Stimulated activated CD8-positive, alpha-beta memory T cell treated with anti-CD3 and anti-CD28 coated beads, Interleukin-15, amount 100 ng/mL, for 4 hours (primary cell): ENCODE measurements around the gene CPNE5.

ENCODE experiments used
- DNase-seq, 2 donors: peaks; one replicate each; pipeline ENCODE4 v3.0.0-alpha.2; 2020; ENCODE audit warnings: low read depth in 2 of 2

CPNE5 gene

DNA sequence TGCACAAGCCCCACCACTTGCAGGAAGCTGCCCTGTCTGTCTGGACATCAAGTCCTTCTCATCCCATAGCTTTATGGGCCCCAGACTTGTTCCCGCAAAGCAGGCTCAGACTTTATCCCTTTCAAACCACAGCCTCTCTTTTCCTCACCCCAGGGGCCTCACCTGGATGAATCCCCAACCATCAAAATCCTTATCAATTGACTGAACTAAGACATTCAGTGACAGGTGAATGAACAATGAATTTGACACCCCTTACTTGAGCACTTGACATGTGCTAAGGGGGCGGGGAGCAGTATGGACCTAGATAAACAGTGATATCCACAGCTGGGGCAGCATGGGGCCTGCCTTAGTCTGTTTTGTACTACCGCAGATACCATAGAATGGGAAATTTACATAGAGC is 136.6 kb downstream of the CPNE5 start:
- no peak for DNase-seq

DNA sequence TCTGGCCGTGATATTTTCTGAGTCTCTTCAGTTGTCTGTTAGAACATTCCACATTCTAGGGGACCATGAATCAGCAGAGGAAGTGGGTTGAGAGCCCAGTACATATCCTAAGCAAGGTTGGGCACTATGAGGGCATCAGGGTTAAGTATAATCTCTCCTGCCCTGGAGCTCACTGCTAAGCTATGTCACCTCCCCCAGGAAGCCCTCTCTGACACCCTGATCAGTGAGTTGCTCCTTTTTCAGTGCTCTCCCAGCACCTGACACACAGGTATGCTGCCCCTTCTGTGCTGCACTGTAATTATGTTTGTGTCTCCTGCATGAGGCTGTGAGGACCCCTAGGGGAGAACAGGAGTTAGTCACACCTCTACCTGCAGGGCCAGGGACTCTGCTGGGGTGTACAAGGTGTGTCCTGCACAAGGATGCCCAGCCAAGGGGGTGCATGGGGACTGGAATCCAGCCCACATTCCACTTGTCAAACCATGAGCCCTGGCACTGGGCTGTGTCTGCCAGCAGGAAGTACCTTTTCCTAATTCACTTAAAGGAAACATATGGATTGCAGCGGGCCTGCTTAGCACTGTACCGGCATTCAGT is 137.7 kb downstream of the CPNE5 start:
- DNase-seq = no peak

DNA sequence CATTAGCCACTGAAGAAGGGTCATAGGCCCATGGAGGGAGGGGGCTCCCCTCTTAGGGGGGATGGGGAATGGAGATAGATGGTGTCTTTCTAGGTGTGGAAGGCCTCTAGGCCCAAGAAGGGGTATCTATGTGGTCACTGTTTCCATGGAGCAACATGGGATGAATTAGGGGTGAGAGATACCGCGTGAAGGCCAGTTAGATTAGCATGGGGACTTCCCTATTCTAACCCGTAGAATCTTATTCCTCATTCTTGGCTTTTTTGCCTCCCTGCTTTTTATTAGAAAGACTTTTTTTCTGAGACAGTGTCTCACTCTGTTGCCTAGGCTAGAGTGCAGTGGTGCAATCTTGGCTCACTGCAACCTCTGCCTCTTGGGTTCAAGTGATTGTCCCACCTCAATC is 138.4 kb downstream of the CPNE5 start:
- no peak for DNase-seq

DNA sequence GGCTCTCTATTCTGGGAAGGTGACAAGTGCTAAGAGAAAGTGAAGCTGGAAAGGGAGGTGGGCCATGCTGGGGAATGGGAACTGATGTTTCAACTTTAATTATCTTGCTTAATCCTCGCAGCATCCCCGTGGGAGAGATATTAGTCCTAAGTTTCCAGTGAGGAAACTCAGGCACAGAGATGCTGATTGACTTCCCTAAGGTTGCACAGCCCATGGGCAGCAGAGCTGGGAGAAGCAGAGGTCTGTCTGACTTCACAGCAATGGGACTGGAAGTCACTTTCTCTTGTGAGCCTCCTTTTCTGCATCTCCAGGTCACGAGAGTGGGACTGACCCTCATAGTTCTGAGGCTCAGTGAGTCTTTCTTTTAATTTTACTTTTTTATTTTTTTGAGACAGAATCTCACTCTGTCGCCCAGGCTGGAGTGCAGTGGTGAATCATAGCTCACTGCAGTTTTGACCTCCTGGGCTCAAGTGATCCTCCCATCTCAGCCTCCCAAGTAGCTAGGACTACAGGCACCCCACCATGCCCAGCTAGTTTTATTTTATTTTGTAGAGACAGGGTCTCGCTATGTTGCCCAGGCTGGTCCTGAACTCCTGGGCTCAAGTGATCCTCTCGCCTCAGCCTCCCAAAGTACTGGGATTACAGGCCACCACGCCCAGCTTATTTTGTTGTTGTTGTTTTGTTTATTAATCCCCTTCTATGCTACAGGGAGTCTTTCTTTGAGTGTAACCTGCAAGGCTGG is 139.0 kb downstream of the CPNE5 start:
- no peak for DNase-seq

DNA sequence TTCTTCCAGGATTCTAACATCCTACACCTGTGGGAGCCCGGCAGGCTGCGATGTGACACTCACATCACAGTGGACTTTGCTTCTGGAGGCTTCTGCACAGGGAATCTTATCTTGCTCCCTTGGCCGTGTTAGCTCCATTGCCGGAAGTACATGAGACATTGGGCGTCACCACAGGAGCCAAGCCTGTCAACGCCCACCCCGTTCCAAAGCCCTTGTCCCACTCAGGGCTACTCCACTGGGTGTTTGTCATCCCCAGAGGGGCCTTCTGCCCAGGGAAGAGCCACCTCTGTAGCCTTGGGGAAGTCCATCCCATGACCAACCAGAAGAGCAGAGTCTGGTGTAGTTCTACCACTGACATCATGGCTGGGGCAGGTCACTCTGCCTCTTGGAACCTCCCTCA is 139.9 kb downstream of the CPNE5 start:
- no peak for DNase-seq

DNA sequence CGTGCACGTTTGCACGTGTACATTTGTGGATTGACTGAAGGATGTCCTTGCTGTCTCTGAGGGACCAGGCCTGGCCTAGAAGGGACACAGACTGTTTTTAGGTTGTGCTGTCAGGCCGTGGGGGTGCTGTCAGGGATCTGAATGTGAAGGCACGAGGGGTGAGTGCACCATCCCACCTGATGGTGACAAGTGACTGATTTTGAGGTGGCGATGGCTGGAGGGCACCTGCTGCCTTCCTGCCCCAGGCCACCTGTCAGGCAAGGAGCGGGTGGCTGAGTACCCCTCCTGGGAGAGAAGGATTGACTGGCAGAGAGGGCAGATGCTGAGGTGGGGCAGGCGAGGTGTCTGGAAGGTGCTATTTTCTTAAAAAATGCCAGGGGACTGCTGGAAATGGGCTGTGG is 140.4 kb downstream of the CPNE5 start:
- no peak for DNase-seq

DNA sequence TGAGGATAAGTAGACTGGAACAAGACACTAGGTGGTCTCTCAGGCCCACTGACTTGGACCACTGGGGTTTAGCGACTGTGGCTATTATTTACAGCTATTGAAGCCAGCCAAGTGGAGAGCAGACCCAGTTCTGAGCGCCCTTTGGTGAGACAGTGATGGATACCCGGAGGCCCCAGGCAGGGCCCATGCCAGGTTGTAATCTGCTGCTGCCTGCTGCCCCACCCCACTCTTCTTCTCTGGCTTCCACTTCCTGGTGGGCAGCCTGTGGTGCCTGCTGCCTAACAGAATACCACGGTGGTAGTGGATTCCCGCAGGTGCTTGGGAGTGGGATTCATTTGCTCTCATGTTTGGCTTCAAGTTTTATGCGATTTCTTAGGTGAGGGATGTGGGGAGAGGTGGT is 141.0 kb downstream of the CPNE5 start:
- DNase-seq = no peak

DNA sequence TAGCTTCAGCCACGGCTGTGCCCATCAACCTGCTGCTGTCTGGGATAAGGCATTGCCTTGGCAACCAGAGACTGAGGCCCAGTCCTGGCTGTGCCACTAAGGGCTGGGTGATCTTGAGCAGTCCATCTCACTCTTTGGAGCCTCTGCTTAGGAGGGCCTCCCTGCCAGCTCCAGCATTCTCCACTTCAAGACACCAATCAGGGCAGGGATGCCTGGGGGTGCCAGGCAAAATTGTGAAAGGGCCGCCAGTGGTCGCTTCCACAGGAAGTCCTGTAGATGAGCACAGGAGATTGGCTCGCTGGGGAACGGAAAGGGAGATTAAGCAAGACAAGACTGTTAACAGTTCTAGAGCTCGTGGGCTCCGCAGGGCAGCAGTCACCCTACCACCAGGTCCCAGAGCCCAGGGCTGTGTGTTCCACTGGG is 141.8 kb downstream of the CPNE5 start, which contains the start of gene RAB44:
RAB44 (plus strand) TSS at position 346 of the 423 bp plus-strand sequence. CDS start 6,410 bp downstream, outside the sequence.
- DNase-seq = no peak

DNA sequence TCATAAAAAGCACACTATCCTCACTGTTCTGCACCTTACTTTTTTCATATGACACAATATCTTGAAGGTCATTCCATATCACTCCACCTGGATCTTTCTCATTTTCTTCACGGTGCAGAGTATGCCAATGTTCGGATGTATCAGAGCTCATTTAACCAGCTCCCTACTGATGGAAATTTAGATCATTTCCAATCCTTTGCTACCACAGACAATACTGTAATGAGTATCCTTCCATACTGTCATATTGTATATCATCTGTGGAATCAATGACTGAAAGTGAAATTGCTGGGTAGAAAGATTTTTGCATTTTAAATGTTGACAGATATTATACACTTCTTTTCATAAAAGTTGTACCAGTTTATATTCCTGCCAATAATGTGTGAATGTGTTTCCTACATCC is 143.8 kb downstream of the CPNE5 start:
- DNase-seq = no peak

DNA sequence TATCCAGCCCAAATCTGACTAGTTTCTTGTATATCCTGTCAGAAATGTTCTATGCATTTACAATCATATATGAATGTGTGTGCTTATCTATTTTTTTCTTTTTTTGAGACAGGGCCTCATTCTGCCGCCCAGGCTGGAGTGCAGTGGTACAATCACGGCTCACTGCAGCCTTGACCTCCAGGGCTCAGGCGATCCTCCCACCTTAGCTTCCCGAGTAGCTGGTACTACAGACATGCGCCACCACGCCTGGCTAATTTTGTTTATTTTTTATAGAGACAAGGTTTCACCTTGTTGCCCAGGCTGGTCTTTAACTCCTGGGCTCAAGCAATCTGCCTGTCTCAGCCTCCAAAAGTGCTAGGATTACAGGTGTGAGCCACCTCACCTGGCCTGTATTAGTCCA is 144.6 kb downstream of the CPNE5 start:
- DNase-seq = no peak

DNA sequence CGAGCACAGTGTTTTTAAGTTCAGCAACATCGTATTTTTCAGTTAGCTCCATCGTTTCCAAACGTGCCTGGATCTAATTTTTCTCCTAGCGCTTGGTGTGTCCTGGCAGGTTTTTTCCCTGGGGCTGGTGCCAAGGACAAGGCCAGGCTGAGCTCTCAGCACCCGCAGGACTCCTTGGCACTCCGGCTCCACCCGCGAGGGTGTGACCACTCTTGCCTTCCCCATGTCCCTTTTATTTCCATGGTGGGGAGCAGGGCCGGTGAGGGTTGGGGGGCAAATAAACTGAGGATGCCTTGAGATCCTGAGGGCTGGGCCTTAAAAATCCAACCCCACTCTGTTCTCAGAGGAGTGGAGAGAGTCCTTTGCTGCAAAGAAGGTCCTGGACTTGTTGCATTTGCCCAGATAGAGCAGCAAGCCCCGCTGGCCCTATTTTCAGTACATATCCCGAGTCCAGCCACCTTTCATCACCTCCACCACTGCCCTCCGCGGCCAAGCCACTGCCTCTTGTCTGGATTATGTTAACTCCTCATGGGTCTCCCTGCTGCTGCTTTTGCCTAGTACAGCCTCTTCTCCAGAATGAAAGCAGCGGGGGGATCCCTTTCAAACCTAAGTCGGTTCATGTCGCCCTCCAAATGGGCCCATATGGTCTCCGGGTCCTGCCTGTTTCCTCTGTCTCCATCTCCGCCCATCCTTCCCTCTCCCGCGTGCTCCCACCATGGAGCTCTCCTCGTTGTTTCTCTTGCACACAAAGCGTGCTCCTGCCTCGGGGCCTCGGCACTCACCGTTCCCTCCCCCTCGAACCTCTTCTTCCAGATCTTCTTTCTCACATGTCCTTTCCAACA is 146.2 kb downstream of the CPNE5 start:
- DNase-seq = no peak

DNA sequence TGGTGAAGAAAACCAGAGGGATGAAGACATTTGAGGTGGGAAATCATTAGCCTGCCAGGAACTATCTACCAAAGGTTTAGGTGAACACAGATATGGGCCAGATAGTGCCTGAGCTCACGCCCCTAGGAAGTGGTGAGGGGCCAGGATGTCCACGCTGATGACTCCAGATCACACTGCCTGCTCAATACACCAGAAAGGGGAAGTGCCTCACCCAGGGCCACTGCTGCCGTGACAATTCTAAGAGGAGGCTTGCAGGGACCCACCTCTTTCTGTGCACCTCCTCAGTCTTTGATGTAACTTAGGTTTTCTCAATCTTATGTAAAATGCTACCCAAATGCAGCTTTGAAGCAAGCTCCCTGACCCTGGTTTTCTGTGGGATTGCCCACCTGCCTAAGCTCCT is 147.0 kb downstream of the CPNE5 start:
- DNase-seq = no peak

DNA sequence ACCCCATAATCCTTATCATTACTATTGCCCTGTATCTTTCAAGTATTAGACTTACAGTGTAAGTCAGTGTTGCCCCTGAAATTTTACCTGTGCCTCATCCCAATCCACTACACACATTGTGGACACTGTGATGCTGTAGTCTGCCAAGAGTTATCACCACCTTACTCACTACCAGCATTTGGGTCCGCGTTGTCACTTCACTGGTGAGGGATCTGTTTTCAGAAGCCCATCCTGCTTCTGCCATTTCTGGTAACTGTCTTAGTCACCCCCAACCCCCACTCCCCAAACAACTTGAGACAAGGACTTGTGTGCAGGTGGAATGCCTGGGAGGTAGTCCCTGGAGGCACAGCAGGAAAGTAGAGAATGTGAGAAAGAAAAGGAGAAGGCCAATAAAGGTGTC is 147.6 kb downstream of the CPNE5 start:
- no peak for DNase-seq

DNA sequence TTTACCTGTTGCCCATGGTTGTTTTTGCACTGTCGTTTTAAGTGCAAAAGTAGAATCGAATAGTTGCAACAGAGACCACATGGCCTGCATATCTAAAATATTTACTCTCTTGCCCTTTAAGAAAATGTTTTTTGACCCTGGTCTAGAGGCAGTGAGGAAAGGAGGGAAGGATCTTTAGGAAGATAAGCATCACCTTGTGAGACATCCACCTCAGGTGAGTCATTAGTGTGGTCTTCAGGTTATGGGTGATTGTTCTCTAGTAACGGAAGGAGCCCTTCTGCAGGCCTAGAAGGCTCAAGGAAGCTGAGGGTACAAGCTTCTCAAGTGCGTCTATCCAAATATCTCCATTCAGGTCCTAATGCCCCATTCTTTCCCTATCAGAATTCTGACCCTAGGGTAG is 148.2 kb downstream of the CPNE5 start:
- DNase-seq = no peak
